ENCODE measurements around the gene MPHOSPH8.

MPHOSPH8 gene

GRCh38 chr13:19633479-19634255 is at the start of gene MPHOSPH8:
TSS of gene MPHOSPH8 (plus strand) at chr13:19633659. CDS start at chr13:19633749, 90 bp downstream.
- in situ Hi-C loops (cut with MboI; ENCODE audit: low sequenced_read_pairs) = no loop called here

DNA sequence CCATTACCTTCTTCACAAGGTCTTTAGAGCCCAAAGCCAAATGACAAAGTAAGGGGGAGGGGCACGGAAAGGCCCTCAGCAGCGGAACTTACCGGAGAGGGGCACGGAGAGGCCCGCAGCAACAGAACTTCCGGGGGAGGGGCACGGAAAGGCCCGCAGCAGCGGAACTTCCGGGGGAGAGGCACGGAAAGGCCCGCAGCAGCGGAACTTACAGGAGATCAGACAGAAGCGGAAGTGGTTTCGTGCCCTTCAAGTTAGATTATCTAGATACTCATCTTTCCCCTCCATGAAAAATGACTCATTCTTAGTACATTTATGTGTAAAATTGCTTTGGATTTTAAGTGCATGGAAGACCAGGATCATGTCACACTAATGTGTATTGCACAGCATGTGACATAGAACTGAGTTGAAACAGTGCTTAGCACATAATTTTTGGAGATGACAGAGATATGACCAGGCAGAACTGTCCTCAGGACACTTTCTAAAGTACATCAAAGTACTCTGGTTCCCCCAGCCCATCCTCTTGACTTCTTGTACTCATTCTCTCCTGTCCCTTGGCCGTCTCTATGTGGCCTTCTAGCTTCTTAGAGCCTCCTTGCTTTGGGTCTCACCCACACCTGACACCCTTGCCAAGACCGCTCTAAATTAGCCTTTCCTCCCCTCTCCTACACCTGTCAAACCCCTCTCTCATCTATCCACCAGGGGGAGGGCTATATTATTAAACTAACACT is 46.4 kb upstream of the MPHOSPH8 start:
- in situ Hi-C loops (cut with MboI; ENCODE audit: low sequenced_read_pairs) = no loop called here

DNA sequence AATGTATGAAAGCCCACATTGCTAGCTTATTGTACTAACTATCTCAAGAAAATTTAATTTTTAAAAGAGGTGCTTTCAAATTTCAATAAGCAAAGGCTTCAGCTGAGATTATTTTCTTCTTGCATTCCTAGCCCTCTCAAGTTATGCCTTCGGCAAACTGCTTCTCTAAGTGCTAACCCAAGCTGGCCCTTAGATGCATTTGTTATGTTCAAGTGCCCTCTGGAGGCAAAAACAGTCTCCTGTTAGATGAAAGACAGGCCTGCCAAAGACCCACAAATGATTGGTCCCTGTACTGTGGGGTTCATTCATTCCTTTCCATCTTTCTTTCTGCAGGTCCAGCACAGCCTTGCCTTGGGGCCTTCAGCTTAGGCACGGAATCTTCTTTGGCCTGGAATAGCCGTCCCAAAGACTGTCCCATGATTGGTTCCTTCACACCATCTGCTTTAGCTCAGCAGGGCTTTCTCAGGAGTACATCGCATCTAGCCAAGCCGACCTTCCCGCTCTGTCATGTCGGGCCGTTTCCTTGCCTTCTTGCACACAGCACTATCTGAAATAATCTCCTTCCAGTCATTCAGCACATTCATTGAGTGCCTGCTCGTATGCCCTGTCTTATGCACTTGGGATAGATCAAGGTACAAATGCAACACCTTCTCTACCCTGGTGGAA is 45.7 kb upstream of the MPHOSPH8 start:
- in situ Hi-C loops (cut with MboI; ENCODE audit: low sequenced_read_pairs) = no loop called here

- in situ Hi-C loops (cut with MboI; ENCODE audit: low sequenced_read_pairs) = no loop called here
Measured at GRCh38 chr13:19589312-19589711, 44.1 kb upstream of the MPHOSPH8 start.

DNA sequence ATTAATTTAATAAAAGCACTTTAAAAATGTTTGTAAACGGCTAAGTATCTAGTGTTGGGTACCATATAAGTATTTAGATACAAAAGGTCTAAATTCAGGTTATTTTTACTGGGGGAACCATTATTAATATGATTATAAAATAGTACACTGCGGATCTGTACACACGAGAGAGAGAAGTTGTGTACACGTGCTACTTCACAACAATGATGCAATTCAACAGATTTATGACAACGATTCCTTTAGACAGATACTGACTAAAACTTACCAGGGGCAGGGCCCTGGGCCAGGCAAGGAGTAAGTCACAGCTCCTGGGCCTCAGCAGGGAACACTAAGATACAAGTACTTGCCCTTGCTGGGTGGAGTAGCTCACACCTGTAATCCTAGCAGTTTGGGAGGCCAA is 43.0 kb upstream of the MPHOSPH8 start:
- in situ Hi-C loops (cut with MboI; ENCODE audit: low sequenced_read_pairs) = no loop called here

DNA sequence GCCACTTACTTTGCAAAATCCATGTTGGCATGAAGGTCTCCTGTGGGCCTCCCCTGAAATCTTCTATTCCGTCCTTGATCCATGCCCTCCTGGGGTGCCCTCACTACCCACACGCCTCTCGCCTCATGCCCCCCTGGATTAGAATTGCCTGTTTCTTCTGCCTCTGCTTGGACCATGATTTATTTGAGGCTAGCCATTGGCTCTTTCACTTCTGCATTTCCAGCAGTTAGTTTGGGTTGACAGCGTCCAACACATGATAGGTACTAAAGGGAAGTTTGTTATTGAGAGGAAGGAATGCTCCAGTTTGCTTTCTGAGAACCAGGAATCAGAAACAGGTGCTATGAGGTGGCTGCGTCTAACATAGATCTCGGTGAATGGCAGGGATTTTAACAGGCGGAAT is 41.6 kb upstream of the MPHOSPH8 start:
- in situ Hi-C loops (cut with MboI; ENCODE audit: low sequenced_read_pairs) = no loop called here

DNA sequence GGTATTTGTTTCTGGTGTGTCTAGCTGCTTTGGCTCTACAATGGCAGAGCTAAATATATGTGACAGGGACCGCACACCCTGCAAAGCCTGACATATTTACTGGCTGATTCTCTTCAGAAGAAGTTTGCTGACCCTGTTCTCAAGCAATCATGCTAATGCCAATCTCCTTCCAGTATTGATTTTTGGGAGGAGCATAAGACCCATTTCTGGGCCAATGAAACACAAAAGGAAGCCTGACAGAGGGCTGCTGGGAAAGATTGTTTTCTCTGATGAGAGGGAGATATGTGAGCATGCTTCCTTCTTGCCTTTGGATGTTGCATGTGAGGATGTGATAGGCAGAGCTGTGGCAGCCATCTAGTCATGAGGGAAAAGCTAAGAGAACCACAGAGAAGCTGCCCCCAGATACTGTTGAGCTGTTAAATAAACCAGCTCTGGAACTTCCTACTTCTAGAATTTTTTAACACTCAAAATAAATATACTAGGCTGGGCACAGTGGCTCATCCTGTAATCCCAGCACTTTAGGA is 40.7 kb upstream of the MPHOSPH8 start:
- in situ Hi-C loops (cut with MboI; ENCODE audit: low sequenced_read_pairs) = no loop called here

DNA sequence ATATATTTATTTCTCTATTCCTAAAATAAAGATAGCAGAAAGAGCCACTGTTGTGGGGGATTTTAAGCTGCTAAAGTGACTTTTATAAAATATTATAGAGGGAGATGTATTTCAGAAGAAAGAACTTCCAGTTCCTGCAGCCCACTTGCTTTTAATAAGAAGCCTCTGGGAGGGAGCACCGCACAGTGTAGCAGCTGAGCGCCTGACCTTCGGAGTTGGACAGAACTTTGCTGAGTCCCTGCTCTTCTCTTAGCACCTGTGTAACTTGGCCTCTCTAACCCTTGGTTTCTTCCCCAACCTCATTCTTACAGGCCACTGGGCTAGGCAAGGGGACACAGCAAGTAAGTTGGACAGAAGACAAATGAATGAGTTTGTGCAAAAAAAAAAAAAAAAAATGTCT is 37.4 kb upstream of the MPHOSPH8 start:
- in situ Hi-C loops (cut with MboI; ENCODE audit: low sequenced_read_pairs) = no loop called here

GRCh38 chr13:19596960-19597361 is 36.5 kb upstream of the MPHOSPH8 start:
- in situ Hi-C loops (cut with MboI; ENCODE audit: low sequenced_read_pairs) = no loop called here

DNA sequence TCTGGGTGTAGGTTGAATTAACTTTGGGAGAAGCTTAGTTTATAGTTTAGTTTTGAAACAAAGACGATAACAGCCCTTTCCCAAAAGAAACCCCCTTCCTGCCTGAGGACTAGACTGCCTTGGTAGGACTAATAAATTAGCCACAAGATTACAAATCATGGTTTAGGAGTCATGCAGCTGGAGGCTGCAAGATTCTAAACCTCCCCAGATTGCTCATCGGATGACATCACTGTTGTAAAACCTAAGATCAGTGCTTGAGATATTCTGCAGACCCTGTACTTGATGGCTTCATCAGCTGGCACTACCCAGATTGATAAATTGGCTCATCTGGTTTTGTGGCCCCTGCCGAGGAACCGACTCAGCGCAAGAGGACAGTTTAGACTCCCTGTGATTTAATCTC is 35.9 kb upstream of the MPHOSPH8 start:
- in situ Hi-C loops (cut with MboI; ENCODE audit: low sequenced_read_pairs) = no loop called here

GRCh38 chr13:19601749-19602725 is 31.4 kb upstream of the MPHOSPH8 start:
- in situ Hi-C loops (cut with MboI; ENCODE audit: low sequenced_read_pairs) = no loop called here

DNA sequence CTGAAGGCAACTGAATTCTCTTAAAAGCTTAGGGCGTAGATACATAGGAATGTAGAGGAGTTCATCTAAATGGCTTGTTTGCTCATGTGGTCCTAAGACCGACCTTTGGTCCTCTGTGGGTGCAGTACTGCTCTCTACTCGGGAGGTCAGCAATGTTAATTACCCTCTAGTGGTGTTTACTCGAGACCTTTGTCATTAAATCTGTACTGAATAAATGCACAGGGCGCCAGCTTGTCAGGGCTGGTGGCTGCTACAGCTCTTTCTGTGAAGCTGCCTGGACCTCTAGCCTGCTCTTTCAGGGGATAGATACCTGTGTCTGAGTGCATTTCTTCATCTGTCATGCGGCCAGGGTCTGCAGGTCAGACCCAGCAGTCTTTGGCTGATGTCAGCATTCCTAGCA is 29.2 kb upstream of the MPHOSPH8 start:
- in situ Hi-C loops (cut with MboI; ENCODE audit: low sequenced_read_pairs) = no loop called here

GRCh38 chr13:19605161-19605955 is 28.1 kb upstream of the MPHOSPH8 start:
- in situ Hi-C loops (cut with MboI; ENCODE audit: low sequenced_read_pairs) = no loop called here

DNA sequence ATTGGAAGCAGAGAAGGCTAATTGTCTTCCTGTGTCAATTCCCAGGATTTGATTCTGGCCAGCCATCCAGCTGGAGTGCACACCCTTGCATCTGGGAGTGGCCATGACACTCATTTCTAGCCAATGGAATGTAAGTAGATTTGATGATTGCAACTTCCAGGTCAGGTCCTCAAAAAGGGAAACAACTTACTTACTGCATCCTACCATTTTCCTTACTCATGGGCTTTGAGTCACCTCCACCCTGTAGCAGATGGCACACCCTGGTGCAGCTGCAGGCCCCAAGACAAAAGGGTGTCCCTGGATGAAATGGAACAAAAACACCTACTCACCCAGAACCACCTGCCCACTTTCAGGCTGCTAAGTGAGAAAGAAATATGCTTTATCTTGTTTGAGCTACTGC is 27.3 kb upstream of the MPHOSPH8 start:
- in situ Hi-C loops (cut with MboI; ENCODE audit: low sequenced_read_pairs) = no loop called here

DNA sequence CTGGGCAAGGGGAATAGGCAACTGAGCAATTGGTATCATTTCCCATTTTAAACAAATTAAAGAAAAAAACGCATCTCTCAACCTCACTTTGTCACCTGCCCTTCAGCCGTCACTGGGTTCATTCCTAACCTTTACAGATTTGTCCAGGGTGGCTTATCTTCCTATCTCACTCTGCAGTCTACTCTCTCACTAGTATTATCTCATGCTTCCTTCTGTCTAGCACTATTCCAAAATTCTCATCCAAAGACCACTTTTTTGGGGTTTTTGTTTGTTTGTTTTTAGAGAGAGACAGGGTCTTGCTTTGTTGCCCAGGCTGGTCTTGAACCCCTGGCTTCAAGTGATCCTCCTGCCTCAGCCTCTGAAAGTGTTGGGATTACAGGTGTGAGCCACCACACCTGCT is 26.7 kb upstream of the MPHOSPH8 start:
- in situ Hi-C loops (cut with MboI; ENCODE audit: low sequenced_read_pairs) = no loop called here

- in situ Hi-C loops (cut with MboI; ENCODE audit: low sequenced_read_pairs) = no loop called here
Measured at GRCh38 chr13:19607523-19608078, 25.9 kb upstream of the MPHOSPH8 start.

- in situ Hi-C loops (cut with MboI; ENCODE audit: low sequenced_read_pairs) = no loop called here
Measured at GRCh38 chr13:19618977-19619376, 14.5 kb upstream of the MPHOSPH8 start.

GRCh38 chr13:19622193-19622592 is 11.3 kb upstream of the MPHOSPH8 start:
- in situ Hi-C loops (cut with MboI; ENCODE audit: low sequenced_read_pairs) = no loop called here

DNA sequence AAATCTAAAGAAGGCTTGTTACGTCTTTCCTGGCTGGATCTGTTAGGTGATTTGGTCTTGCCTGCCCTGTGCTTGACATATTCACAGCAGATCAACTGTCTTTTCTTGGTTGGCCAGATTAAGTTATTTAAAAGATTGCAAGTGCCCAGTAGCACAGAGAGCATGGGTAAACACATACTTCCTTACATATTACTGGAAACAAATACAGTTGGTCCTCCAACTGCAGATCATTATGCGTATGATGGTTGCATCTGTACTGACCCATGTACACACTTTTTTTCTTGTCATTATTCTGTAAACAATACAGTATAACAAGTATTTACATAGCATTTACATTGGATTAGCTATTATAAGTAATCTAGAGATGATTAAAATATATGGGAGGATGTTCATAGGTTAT is 9.2 kb upstream of the MPHOSPH8 start:
- in situ Hi-C loops (cut with MboI; ENCODE audit: low sequenced_read_pairs) = no loop called here

Data from HL-60/S4 (cell line).